HEK293T (cell line): Measurements from ENCODE around the gene PPEF2.
A peak's percentile ranks its signal among the peaks of the same experiment; 100 is the strongest.

Experiments used
- CTCF ChIA-PET: fragments of 350-600 bp; formaldehyde crosslinking; extraction: SDS; loops from one replicate; lab custom pipeline; 2021; ENCODE audit warnings: antibody characterized with exemption, inconsistent platforms; lab: Yijun Ruan, JAX
- POLR2A ChIA-PET: fragments of 350-600 bp; formaldehyde crosslinking; extraction: SDS; loops from one replicate; lab custom pipeline; 2020; ENCODE audit warnings: antibody characterized with exemption, inconsistent platforms; lab: Yijun Ruan, JAX
- DNase-seq: peaks from one replicate; pipeline ENCODE4 v3.0.0; 2012; ENCODE audit warnings: mixed read lengths; ENCODE audit errors: extremely low spot score
- ARNT ChIP-seq: fragments of 450-650 bp; IDR thresholded peaks from 2 replicates; pipeline ENCODE4 v1.6.1; 2017; ENCODE audit warnings: mild to moderate bottlenecking
- BHLHE40 ChIP-seq: fragments of 450-650 bp; IDR thresholded peaks from 2 replicates; pipeline ENCODE4 v1.6.1; 2016; ENCODE audit warnings: mild to moderate bottlenecking, moderate library complexity, borderline replicate concordance
- CTBP1 ChIP-seq: fragments of 450-650 bp; IDR thresholded peaks from 2 replicates; pipeline ENCODE4 v1.6.1; 2016; ENCODE audit warnings: borderline replicate concordance
- ELF4 ChIP-seq: fragments of 450-650 bp; IDR thresholded peaks from 2 replicates; pipeline ENCODE4 v1.6.1; 2017; ENCODE audit warnings: antibody characterized with exemption
- FOXA1 ChIP-seq: fragments of 450-650 bp; IDR thresholded peaks from 2 replicates; pipeline ENCODE4 v1.6.1; 2016; ENCODE audit warnings: mild to moderate bottlenecking
- FOXK2 ChIP-seq: fragments of 450-650 bp; IDR thresholded peaks from 2 replicates; pipeline ENCODE4 v1.6.1; 2016; ENCODE audit warnings: mild to moderate bottlenecking
- FOXM1 ChIP-seq: fragments of 450-650 bp; IDR thresholded peaks from 2 replicates; pipeline ENCODE4 v1.6.1; 2017; ENCODE audit warnings: mild to moderate bottlenecking, borderline replicate concordance
- HDGF ChIP-seq: fragments of 450-650 bp; IDR thresholded peaks from 2 replicates; pipeline ENCODE4 v1.6.1; 2017; ENCODE audit warnings: antibody characterized with exemption, borderline replicate concordance
- L3MBTL2 ChIP-seq: fragments of 450-650 bp; conservative IDR thresholded peaks from 2 replicates; pipeline ENCODE4 v1.6.1; 2016; ENCODE audit warnings: mild to moderate bottlenecking
- LEF1 ChIP-seq: fragments of 450-650 bp; IDR thresholded peaks from 2 replicates; pipeline ENCODE4 v1.6.1; 2017; ENCODE audit warnings: mild to moderate bottlenecking, borderline replicate concordance
- NFRKB ChIP-seq: fragments of 450-650 bp; IDR thresholded peaks from 2 replicates; pipeline ENCODE4 v1.6.1; 2016; ENCODE audit warnings: mild to moderate bottlenecking, moderate library complexity
- PKNOX1 ChIP-seq: fragments of 450-650 bp; IDR thresholded peaks from 2 replicates; pipeline ENCODE4 v1.6.1; 2016
- SP1 ChIP-seq: fragments of 450-650 bp; IDR thresholded peaks from 2 replicates; pipeline ENCODE4 v1.6.1; 2017
- SUZ12 ChIP-seq: fragments of 450-650 bp; IDR thresholded peaks from 2 replicates; pipeline ENCODE4 v1.6.1; 2016; ENCODE audit warnings: mild to moderate bottlenecking
- TARDBP ChIP-seq: fragments of 450-650 bp; IDR thresholded peaks from 2 replicates; pipeline ENCODE4 v1.6.1; 2016
- ZNF384 ChIP-seq: fragments of 450-650 bp; IDR thresholded peaks from 2 replicates; pipeline ENCODE4 v1.6.1; 2016

PPEF2 gene, protein sequence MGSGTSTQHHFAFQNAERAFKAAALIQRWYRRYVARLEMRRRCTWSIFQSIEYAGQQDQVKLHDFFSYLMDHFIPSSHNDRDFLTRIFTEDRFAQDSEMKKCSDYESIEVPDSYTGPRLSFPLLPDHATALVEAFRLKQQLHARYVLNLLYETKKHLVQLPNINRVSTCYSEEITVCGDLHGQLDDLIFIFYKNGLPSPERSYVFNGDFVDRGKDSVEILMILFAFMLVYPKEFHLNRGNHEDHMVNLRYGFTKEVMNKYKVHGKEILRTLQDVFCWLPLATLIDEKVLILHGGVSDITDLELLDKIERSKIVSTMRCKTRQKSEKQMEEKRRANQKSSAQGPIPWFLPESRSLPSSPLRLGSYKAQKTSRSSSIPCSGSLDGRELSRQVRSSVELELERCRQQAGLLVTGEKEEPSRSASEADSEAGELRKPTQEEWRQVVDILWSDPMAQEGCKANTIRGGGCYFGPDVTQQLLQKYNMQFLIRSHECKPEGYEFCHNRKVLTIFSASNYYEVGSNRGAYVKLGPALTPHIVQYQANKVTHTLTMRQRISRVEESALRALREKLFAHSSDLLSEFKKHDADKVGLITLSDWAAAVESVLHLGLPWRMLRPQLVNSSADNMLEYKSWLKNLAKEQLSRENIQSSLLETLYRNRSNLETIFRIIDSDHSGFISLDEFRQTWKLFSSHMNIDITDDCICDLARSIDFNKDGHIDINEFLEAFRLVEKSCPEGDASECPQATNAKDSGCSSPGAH

DNA sequence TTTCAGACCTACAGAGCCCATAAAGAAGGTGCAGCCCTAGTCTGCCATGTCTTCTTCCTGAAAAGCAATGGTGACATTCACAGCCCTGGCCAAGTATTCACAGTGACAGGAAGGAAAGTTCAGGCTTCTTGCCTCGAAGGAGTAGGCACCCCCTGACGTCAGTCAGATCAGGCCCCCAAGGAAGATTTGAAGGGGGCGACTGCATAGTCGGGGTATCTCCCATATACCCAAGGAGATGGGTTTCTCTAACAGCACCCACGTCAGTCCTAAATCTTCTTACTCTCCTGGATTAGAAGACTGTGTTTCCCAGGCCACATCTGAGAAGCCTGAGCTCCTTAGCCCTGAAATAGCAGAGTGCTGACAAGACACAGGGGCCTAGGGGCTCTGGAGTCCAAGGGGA lies at the start of gene PPEF2:
Gene PPEF2, minus strand, starts transcription at position 101 of the 400 bp plus-strand sequence. CDS start 6,127 bp downstream, outside the sequence.
- TF ChIP-seq L3MBTL2 (no peak), HDGF (no peak), SP1 (no peak), FOXA1 (no peak), NFRKB (no peak), CTBP1 (no peak), PKNOX1 (no peak), ZNF384 (no peak), LEF1 (no peak), TARDBP (no peak), SUZ12 (no peak), BHLHE40 (no peak), ELF4 (no peak), FOXM1 (no peak), ARNT (no peak), FOXK2 (no peak)
- POLR2A ChIA-PET, result no interaction called here
- CTCF ChIA-PET, result interaction anchor here (0.8 kb wide), 1 partner anchor 14 kb away, joined by 5 read pairs; no protein-coding TSS in a partner anchor
- no peak for DNase-seq

DNA sequence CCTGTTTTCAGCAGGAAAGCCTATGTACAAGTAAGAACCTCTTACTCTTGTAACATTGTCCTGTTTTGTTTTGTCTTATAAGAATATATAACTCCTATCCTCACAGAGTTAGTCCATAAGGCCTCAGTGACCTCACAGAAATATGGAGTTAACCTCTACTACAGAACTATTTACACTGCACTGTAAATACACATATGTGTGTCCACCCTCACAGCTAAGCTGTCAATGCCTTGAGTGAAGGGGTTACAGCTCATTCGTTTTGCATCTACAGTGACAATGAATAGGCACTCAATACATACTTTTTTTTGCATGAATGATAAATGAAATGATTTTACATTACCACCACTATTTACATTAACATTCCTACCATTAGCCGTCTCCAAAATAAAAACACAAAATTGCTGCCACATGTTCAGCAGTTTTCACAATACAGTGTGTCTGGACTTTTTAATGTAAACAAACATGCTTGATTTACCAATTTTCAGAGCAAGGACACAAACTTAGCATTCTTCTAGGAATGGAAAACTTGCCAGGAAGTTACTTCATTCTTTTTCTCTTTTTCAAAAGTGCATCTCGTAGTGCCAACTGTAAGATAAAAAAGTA lies 48.1 kb upstream of the PPEF2 start:
- ChIA-PET CTCF (no interaction called here), POLR2A (no interaction called here)
- TF ChIP-seq ZNF384, result no peak
- no peak for TF ChIP-seq NFRKB
- no peak for TF ChIP-seq ELF4
- TF ChIP-seq BHLHE40, result no peak
- TF ChIP-seq CTBP1, result no peak
- no peak for TF ChIP-seq L3MBTL2
- TF ChIP-seq FOXA1, result no peak
- no peak for TF ChIP-seq FOXK2
- no peak for TF ChIP-seq PKNOX1
- no peak for TF ChIP-seq FOXM1
- TF ChIP-seq SUZ12, result no peak
- no peak for TF ChIP-seq HDGF
- TF ChIP-seq LEF1, result no peak
- no peak for DNase-seq

DNA sequence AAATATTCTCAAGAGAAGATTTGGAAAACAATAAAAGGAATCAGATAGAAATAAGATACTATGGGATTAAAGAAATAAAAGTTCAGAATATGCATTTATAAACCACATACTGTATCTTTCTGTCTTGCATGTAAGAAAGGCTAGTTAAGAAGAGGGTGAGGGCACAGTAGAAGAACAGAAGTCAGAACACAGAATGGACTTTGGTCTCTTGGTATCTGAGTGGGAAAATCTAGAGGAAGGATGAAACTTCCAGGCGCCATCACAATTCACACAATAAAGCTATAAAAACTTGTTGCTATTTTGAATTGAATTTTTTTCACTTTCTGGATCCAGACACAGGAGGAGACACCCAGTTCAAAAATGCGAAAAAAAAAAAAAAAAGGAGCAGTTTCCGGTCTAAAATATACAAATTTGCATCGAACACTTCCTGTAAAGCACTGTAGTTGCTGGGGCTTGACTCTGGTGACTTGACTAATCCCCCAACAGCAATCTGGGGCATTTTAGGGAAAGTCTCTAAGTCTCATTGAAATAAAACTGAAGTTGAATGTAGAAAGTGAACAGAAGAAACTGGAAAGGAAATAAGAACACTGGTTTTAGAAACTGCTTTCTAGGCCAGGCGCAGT lies 46.7 kb upstream of the PPEF2 start:
- DNase-seq, result no peak
- TF ChIP-seq LEF1, result no peak
- no peak for TF ChIP-seq BHLHE40
- no peak for TF ChIP-seq FOXK2
- no peak for TF ChIP-seq ELF4
- no peak for TF ChIP-seq ZNF384
- no peak for TF ChIP-seq L3MBTL2
- ChIA-PET POLR2A (no interaction called here), CTCF (no interaction called here)

- DNase-seq, result peak; percentile 69
- no peak for TF ChIP-seq L3MBTL2
- no peak for TF ChIP-seq ZNF384
- no peak for TF ChIP-seq FOXM1
- TF ChIP-seq ARNT, result no peak
- TF ChIP-seq BHLHE40, result no peak
- no peak for TF ChIP-seq CTBP1
- TF ChIP-seq HDGF, result no peak
- no peak for TF ChIP-seq SP1
- no peak for TF ChIP-seq FOXA1
- no peak for TF ChIP-seq TARDBP
- no peak for TF ChIP-seq SUZ12
- TF ChIP-seq FOXK2, result no peak
- ChIA-PET CTCF (no interaction called here), POLR2A (no interaction called here)
These were observed 38.5 kb upstream of the PPEF2 start, which contains the start of gene NAAA for GRCh38 chr4:75940692-75941253. NAAA (minus strand) TSS chr4:75941013; CDS start chr4:75940949, 64 bp downstream.

- TF ChIP-seq CTBP1, result no peak
- peak; percentile 69 for TF ChIP-seq PKNOX1
- TF ChIP-seq L3MBTL2, result 0 out of 2 replicates have a peak, but pooled peaks have one; percentile 41
- ChIA-PET POLR2A (no interaction called here), CTCF (no interaction called here)
- DNase-seq, result peak; percentile 67
These were observed 37.8 kb upstream of the PPEF2 start for GRCh38 chr4:75939890-75940691.
